Choroid plexus epithelial cell (primary cell): Measurements from ENCODE around the gene CDK6.

ENCODE experiments used
- DNase-seq: peaks from one replicate; pipeline ENCODE4 v3.0.0-alpha.2; 2010; ENCODE audit warnings: low read depth
- H3K4me3 ChIP-seq: 2 replicates; pipeline ENCODE4 v1.5.1; 2011; ENCODE audit warnings: low read depth, mild to moderate bottlenecking, control low read depth, low read length, moderate library complexity
- TF ChIP-seq, protein P1 (sequence below): conservative IDR thresholded peaks from 2 replicates; pipeline ENCODE4 v1.5.1; 2011; ENCODE audit warnings: low read depth, mild to moderate bottlenecking, control low read depth, inconsistent platforms, low read length, moderate library complexity

Gene CDK6

DNA sequence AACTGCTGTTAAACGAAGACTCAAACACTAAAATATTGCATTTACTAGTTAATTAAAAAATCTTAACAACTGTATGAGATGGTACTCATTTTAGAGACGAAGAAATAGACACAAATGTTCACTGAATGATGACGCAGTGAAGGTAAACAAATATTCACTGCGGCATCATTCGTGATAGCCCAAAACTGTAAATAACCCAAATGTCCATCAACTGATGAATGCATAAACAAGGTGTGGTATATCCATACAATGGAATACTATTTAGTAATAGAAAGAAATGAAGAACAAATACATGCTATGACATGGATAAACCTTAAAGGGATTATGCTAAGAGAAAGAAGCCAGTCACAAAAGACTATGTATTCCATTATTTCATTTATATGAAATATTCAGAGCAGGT, 51.4 kb downstream of the CDK6 start:
- DNase-seq, result no peak
- no peak overlapping the region for H3K4me3 ChIP-seq
- TF ChIP-seq, protein P1, sequence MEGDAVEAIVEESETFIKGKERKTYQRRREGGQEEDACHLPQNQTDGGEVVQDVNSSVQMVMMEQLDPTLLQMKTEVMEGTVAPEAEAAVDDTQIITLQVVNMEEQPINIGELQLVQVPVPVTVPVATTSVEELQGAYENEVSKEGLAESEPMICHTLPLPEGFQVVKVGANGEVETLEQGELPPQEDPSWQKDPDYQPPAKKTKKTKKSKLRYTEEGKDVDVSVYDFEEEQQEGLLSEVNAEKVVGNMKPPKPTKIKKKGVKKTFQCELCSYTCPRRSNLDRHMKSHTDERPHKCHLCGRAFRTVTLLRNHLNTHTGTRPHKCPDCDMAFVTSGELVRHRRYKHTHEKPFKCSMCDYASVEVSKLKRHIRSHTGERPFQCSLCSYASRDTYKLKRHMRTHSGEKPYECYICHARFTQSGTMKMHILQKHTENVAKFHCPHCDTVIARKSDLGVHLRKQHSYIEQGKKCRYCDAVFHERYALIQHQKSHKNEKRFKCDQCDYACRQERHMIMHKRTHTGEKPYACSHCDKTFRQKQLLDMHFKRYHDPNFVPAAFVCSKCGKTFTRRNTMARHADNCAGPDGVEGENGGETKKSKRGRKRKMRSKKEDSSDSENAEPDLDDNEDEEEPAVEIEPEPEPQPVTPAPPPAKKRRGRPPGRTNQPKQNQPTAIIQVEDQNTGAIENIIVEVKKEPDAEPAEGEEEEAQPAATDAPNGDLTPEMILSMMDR, result no peak

DNA sequence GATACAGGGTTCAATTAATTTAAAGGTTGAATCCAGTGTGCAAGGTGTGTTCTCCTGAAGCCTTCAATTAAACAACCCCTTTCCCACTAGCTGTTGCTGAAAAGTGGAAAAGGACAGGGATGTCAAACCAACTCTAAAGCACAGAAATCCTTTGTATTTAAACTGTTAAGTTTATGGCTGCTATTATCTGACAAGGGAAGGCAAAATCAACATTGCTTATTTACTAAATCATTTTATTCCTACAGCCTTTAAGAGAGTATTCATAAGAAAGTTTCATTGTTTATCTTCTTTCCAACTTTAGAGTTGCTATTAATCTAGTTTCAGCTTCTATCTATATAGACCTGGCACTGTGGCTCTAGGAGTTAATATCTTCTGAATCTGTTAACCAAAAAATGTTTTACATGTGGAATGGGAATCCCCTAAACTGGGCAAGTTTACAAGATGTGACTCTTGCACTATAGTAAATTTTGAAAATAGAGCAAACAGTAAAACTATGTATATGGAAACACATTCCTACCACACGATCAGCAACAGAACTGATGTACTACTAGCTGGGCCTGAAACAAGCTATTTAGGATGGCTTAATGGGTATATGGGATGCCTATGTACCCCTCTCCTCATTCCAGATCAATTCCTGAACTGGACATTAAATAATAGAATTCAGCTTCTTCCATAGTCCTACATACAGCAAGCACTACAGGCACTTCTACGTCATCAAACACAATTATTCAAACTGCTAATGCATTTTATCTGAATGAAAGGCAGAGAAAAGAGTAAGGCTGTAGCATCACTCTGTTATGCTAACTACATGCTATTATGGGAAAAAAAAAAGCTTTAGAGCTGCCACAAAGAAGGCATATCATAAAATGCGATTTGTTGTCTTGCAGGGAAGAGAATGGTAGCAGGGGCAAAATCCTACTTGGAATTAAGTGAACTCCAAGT, 52.8 kb downstream of the CDK6 start:
- DNase-seq, result peak; percentile 47
- no peak overlapping the region for H3K4me3 ChIP-seq
- TF ChIP-seq, protein P1, result no peak

DNA sequence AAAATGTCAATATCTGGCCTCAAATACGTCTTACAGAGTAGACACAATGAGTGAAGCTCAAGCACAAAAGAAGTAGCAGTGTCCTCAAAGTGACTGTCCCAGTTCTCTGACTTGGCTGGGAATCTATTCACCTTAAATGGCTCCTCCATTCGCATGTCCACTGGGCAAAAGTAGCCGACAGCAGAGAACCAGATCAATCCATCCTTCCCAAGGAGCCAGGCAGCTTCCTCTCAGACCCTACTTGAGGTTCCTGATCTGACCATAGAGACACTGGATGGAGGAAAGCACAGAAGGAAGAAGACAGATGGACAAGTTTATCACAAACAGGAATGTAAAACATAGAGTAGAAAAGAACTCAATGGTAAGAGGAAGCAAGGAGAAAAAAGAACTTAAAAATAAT, 53.5 kb downstream of the CDK6 start:
- TF ChIP-seq, protein P1, result no peak
- H3K4me3 ChIP-seq, result no peak overlapping the region
- no peak for DNase-seq

DNA sequence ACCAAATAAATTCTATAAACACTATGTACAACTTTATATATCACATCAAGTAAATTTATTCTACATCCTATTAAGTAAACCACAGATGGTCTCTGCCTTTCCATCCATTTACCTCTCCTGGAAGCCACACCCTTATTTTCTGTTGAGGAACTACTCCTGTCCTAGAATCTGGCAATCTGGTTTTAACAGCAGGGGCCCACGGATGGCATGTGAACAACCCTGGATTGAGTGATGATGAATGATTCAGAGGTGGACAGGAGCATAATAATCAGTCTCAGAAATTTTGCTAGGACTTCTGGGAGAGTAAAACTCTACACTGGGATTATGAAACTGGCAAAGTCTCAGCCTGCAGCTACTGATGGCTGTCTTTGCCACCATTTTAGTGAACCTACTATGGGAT, 54.1 kb downstream of the CDK6 start:
- TF ChIP-seq, protein P1, result no peak
- no peak overlapping the region for H3K4me3 ChIP-seq
- DNase-seq, result no peak

DNA sequence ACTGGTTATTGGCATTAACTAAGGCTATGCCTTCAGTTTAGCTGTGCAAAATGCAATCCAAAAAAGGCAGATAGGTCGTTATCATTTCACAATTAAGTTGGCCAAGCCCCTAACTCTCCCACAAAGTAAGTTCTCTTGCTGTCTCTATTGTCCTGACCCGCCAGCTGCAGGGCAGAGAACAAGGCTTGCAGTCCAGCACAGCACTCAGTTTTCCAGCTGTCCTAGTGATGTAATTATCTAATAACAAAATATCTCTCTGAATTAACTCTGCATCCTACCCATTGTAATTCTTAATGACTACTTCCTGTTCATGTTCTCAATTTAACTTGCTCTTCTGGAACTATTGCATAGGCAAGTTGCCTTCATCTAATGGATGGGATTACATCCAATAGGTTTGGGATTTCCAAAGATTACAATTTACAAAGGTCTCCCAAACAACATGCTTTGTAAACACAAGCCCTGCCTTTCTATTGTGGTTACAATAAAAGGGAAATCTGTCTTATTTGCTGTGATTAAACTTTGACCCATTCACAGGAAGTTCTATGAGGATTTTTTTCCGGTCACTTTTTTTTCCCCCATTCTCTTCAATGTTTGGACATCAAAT, 55.2 kb downstream of the CDK6 start:
- DNase-seq, result peak; percentile 51
- TF ChIP-seq, protein P1, result no peak

DNA sequence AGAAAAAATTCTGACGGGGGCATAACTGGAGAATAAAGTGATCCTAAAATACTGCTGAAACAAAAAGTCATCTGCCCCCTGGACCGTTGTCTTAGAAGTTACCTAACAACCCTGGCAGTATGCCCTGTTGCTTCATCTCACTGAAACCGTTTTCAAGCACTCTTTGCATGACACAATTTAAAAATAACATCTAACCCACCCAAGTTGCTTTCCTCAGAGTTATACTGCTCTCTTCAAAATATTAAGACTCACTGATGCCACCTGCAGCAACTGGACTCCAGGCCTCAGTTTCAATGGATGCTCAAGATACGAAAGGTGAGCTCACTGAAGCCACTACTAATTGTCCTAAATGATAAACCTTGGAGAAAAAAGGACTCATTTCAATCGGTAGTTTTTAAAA, 57.4 kb downstream of the CDK6 start:
- no peak overlapping the region for H3K4me3 ChIP-seq
- DNase-seq, result peak; percentile 97
- TF ChIP-seq, protein P1, result peak; percentile 44

More for the DNA sequence above, 55.2 kb downstream of the CDK6 start:
- no peak overlapping the region for H3K4me3 ChIP-seq

DNA sequence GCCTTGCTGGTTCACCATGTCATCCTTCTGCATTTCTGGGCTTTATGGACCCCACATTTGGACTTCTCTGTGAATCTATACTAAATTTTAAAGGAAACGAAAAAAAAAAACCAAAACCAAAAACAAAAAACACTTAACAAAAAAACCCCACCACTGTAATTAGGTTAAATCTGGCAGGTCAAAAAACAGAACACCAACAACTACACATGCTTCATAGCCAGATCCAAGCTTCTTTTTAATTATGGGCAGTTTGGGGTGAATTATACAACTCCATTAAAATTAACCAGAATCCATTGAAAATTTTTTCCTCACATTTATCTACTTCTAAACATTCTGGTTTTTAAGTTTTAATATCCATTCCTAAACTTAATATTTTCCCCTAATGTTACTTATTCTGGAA, 58.4 kb downstream of the CDK6 start:
- TF ChIP-seq, protein P1, result no peak
- no peak for DNase-seq
- H3K4me3 ChIP-seq, result no peak overlapping the region
